Measurements from ENCODE around the gene PRR13.

PRR13 gene

DNA sequence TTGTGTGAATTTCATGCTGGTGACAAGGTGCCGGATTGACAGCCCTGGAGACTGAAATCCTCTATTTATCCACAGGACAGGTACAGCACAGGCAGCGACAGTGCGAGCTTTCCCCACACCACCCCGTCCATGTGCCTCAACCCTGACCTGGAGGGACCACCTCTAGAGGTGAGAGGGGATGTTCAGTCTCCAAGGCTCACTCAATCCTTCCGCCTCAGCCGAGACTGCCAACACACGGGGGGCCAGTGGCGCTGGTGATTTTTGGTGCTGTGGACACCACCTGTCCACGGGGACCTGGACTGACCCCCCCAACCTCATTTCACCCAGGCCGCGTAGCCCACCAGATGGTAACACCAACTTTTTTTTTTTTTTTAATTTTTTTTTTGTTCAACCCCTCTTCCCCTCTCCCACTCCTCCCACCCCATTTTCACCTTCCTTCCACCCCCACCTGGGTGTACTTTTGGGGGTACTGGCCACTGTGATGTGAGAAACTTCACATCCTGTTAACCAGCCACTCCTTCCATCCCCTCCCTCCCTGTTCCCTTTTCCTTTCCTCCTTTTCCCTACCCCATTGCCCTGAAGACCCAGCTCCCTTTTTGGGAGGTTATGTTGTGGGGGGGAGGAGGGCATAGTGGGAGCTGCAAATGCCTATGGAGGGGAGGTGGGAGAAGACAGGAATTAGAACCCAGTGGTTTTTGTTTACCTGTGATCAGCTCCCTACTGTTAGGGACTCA lies 23.3 kb downstream of the PRR13 start:
- TF ChIP-seq, protein P1, sequence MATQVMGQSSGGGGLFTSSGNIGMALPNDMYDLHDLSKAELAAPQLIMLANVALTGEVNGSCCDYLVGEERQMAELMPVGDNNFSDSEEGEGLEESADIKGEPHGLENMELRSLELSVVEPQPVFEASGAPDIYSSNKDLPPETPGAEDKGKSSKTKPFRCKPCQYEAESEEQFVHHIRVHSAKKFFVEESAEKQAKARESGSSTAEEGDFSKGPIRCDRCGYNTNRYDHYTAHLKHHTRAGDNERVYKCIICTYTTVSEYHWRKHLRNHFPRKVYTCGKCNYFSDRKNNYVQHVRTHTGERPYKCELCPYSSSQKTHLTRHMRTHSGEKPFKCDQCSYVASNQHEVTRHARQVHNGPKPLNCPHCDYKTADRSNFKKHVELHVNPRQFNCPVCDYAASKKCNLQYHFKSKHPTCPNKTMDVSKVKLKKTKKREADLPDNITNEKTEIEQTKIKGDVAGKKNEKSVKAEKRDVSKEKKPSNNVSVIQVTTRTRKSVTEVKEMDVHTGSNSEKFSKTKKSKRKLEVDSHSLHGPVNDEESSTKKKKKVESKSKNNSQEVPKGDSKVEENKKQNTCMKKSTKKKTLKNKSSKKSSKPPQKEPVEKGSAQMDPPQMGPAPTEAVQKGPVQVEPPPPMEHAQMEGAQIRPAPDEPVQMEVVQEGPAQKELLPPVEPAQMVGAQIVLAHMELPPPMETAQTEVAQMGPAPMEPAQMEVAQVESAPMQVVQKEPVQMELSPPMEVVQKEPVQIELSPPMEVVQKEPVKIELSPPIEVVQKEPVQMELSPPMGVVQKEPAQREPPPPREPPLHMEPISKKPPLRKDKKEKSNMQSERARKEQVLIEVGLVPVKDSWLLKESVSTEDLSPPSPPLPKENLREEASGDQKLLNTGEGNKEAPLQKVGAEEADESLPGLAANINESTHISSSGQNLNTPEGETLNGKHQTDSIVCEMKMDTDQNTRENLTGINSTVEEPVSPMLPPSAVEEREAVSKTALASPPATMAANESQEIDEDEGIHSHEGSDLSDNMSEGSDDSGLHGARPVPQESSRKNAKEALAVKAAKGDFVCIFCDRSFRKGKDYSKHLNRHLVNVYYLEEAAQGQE (IDR thresholded peaks at IDR 0.05; ENCODE audit: insufficient read depth in 1 of 2, low read depth in 2 of 2, low read length in 2 of 2), result no peak
- 0 out of 2 replicates have a peak, but pooled peaks have one; percentile 18 for TF ChIP-seq POLR2AphosphoS5 (IDR thresholded peaks at IDR 0.05; ENCODE audit: low read depth, low read length)

DNA sequence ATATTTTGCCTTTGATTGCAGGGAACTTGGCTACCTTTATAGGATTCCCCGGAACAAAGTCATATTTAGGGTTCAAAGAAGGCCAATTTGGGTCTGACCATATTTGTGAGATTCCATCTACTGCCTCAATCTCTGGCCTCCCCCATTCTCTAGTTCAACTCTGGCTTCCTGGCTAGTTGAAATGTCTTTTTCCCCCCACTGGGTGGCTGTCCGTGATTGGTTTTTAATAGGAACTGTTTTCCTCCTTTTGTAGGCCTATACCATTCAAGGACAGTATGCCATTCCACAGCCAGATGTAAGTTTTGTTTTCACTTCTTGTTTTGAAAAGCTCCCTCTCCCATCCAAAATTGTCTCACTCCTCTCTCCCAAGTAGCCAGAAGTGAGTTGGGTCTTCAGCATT lies 24.1 kb downstream of the PRR13 start:
- TF ChIP-seq POLR2AphosphoS5 (IDR thresholded peaks at IDR 0.05; ENCODE audit: low read depth, low read length) (no peak), SIN3A (IDR thresholded peaks at IDR 0.05; ENCODE audit: borderline replicate concordance, insufficient read depth, low read length) (no peak), TAF1 (IDR thresholded peaks at IDR 0.05; ENCODE audit: borderline replicate concordance, insufficient read depth, low read length) (no peak), FOXP2 (optimal IDR thresholded peaks at IDR 0.05; ENCODE audit: borderline replicate concordance, extremely low read depth, extremely low read length, insufficient read depth) (no peak)
- TF ChIP-seq, protein P1 (IDR thresholded peaks at IDR 0.05; ENCODE audit: insufficient read depth in 1 of 2, low read depth in 2 of 2, low read length in 2 of 2), result no peak

DNA sequence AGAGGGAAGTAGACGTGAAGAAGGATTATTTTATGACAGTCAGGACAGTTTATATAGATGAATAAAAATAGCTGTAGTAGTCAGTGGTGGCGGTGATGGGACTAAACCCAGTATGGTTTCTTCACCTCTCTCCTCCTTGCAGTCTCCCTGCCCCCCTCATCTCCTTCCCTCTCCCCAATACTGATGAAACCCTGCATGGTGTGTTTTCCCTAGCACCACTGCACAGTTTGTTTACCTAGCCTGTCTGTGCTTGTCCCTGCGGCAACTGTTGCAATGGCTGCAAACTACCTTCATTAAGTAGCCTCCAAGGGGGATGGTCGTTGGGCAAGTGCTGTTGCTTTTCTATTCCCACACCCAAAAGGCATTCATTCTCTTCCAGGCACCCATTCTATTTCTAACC lies 25.1 kb downstream of the PRR13 start:
- TF ChIP-seq TAF1 (IDR thresholded peaks at IDR 0.05; ENCODE audit: borderline replicate concordance, insufficient read depth, low read length) (no peak), POLR2AphosphoS5 (IDR thresholded peaks at IDR 0.05; ENCODE audit: low read depth, low read length) (no peak), SIN3A (IDR thresholded peaks at IDR 0.05; ENCODE audit: borderline replicate concordance, insufficient read depth, low read length) (no peak), FOXP2 (optimal IDR thresholded peaks at IDR 0.05; ENCODE audit: borderline replicate concordance, extremely low read depth, extremely low read length, insufficient read depth) (no peak)
- TF ChIP-seq, protein P1 (IDR thresholded peaks at IDR 0.05; ENCODE audit: insufficient read depth in 1 of 2, low read depth in 2 of 2, low read length in 2 of 2), result no peak

DNA sequence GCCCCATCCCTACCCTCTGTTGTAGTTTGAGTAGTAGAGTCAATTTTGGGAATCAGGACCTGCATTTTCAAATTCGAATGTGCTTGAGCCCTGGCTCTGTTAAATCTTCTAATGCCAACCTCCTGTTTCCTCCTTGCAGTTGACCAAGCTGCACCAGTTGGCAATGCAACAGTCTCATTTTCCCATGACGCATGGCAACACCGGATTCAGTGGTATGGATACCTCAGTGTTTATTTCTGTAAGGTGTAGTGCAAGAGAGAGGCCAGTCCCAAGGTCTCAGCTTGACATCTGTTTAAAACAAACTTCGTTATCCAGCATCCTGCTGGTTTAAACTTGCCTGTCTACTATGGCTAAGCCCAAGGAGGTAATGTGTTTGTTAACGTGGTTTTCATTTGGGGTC lies 25.5 kb downstream of the PRR13 start:
- TF ChIP-seq TAF1 (IDR thresholded peaks at IDR 0.05; ENCODE audit: borderline replicate concordance, insufficient read depth, low read length) (no peak), SIN3A (IDR thresholded peaks at IDR 0.05; ENCODE audit: borderline replicate concordance, insufficient read depth, low read length) (no peak), FOXP2 (optimal IDR thresholded peaks at IDR 0.05; ENCODE audit: borderline replicate concordance, extremely low read depth, extremely low read length, insufficient read depth) (no peak), POLR2AphosphoS5 (IDR thresholded peaks at IDR 0.05; ENCODE audit: low read depth, low read length) (no peak)
- TF ChIP-seq, protein P1 (IDR thresholded peaks at IDR 0.05; ENCODE audit: insufficient read depth in 1 of 2, low read depth in 2 of 2, low read length in 2 of 2), result no peak

DNA sequence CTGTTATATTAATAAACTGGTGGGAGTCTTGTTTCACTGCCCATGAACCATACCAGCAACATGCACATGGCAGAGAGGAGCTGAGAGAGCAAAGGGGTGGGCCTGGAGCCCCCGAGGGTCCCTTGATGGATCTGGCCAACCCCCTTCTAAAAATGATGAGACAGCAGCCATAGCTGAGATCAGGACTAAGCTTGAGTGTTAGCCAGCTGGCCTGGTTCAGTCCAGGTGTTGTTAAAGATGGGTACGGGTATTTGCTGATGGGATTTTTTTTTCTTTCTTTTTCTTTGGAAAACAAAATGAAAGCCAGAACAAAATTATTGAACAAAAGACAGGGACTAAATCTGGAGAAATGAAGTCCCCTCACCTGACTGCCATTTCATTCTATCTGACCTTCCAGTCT lies 26.3 kb downstream of the PRR13 start:
- TF ChIP-seq SIN3A (IDR thresholded peaks at IDR 0.05; ENCODE audit: borderline replicate concordance, insufficient read depth, low read length) (no peak), TAF1 (IDR thresholded peaks at IDR 0.05; ENCODE audit: borderline replicate concordance, insufficient read depth, low read length) (no peak), POLR2AphosphoS5 (IDR thresholded peaks at IDR 0.05; ENCODE audit: low read depth, low read length) (no peak), FOXP2 (optimal IDR thresholded peaks at IDR 0.05; ENCODE audit: borderline replicate concordance, extremely low read depth, extremely low read length, insufficient read depth) (no peak)
- TF ChIP-seq, protein P1 (IDR thresholded peaks at IDR 0.05; ENCODE audit: insufficient read depth in 1 of 2, low read depth in 2 of 2, low read length in 2 of 2), result no peak
